ENCODE measurements around the gene BTNL8. TPM values are rescaled to one million over a fixed set of nuclear protein-coding genes. Genes with fewer than 3 reads are reported as not detected.

The BTNL8 gene
- total RNA-seq, 1 experiment from 2014 or later, result not detected

DNA sequence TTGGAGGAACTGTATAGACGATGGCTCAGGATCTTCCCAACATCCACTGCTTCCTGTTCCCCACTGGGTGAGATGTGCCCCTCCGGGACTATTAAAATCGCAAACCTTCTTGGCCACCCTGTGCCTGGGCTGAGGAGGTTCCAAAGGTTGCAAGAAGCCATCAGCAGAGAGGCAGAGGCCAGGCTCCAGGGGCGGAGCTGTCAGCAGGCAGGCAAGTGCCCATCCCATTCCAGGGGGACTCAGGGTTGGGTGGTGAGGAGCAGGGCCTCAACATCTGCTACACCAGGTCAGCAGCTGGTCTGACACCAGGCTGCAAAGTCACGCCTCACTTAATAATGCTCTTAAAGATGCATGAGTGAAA, 91.9 kb downstream of the BTNL8 start:
- Mint-ChIP-seq H3K9me3 (ENCODE audit: unreplicated experiment) (peaks cover 15% of the 10 kb centered on the region), H3K27me3 (ENCODE audit: insufficient read depth, unreplicated experiment) (peaks cover 10% of the 10 kb centered on the region), H3K4me1 (ENCODE audit: insufficient read depth, unreplicated experiment) (no peaks in the 10 kb centered on the region), H3K27ac (ENCODE audit: low read depth, unreplicated experiment) (no peak overlapping the region), H3K4me3 (ENCODE audit: unreplicated experiment) (no peak overlapping the region), H3K36me3 (ENCODE audit: insufficient read depth, unreplicated experiment) (no peaks in the 10 kb centered on the region)
- no TSS peak for BruUV-seq (replicated peaks)
- intact Hi-C loops (cut with micrococcal nuclease), result no loop called here
- no peak for DNase-seq (ENCODE audit: unreplicated experiment)
- ChIA-PET POLR2A (no interaction called here), CTCF (no interaction called here)
- TF ChIP-seq, protein P1, sequence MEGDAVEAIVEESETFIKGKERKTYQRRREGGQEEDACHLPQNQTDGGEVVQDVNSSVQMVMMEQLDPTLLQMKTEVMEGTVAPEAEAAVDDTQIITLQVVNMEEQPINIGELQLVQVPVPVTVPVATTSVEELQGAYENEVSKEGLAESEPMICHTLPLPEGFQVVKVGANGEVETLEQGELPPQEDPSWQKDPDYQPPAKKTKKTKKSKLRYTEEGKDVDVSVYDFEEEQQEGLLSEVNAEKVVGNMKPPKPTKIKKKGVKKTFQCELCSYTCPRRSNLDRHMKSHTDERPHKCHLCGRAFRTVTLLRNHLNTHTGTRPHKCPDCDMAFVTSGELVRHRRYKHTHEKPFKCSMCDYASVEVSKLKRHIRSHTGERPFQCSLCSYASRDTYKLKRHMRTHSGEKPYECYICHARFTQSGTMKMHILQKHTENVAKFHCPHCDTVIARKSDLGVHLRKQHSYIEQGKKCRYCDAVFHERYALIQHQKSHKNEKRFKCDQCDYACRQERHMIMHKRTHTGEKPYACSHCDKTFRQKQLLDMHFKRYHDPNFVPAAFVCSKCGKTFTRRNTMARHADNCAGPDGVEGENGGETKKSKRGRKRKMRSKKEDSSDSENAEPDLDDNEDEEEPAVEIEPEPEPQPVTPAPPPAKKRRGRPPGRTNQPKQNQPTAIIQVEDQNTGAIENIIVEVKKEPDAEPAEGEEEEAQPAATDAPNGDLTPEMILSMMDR (IDR thresholded peaks at IDR 0.05; ENCODE audit: unreplicated experiment), result no peak

Other genes with a start within 250 kb of the BTNL8 start
- not detected in 2 replicates for gene FLT4, start 249.6 kb upstream of the BTNL8 start, total RNA-seq (2022)
- gene OR2Y1, start 159.1 kb upstream of the BTNL8 start, total RNA-seq (2022), result not detected in 2 replicates
- gene MGAT1, start 96.4 kb upstream of the BTNL8 start, total RNA-seq (2022), result 135 and 150 TPM in 2 replicates
- gene ZFP62, start 37.9 kb upstream of the BTNL8 start, total RNA-seq (2022), result 31.2 and 36.9 TPM in 2 replicates
- gene BTNL3, start 89.7 kb downstream of the BTNL8 start, total RNA-seq (2022), result not detected in 2 replicates
- gene BTNL9, start 141.1 kb downstream of the BTNL8 start, total RNA-seq (2022), result not detected in 2 replicates
- gene OR2V1, start 232.0 kb downstream of the BTNL8 start, total RNA-seq (2022), result not detected in 2 replicates
- gene OR2V2, start 248.4 kb downstream of the BTNL8 start, total RNA-seq (2022), result not detected in 2 replicates